GM10248 (cell line): Measurements from ENCODE around the gene TMPRSS2.

Experiments
- CTCF ChIA-PET: fragments of 300-600 bp; sonication (Branson Sonifier 250); formaldehyde crosslinking; extraction: SDS; loops from one replicate; lab custom pipeline; 2021; ENCODE audit warnings: antibody characterized with exemption; lab: Yijun Ruan, JAX
- POLR2A ChIA-PET: fragments of 350-650 bp; sonication (Branson Sonifier 250); formaldehyde crosslinking; extraction: SDS; loops from one replicate; lab custom pipeline; 2020; ENCODE audit warnings: antibody characterized with exemption; lab: Yijun Ruan, JAX
- DNase-seq: peaks from one replicate; pipeline ENCODE4 v3.0.0; 2012; ENCODE audit errors: extremely low spot score
- CTCF ChIP-seq: IDR thresholded peaks from 2 replicates; pipeline ENCODE4 v1.5.1; 2012; ENCODE audit warnings: mild to moderate bottlenecking, low read depth; ENCODE audit errors: extremely low read depth, missing control alignments, control extremely low read depth

Gene TMPRSS2

GRCh38 chr21:41480086-41480690 lies 27.8 kb downstream of the TMPRSS2 start:
- CTCF ChIA-PET, result interaction anchor here (0.7 kb wide), 1 partner anchor 196 kb away, joined by 3 read pairs; no protein-coding TSS in a partner anchor
- no peak for DNase-seq
- TF ChIP-seq CTCF, result no peak
- POLR2A ChIA-PET, result no interaction called here

GRCh38 chr21:41479686-41480085 lies 28.3 kb downstream of the TMPRSS2 start:
- TF ChIP-seq CTCF, result no peak
- CTCF ChIA-PET, result interaction anchor here (0.7 kb wide), 1 partner anchor 196 kb away, joined by 3 read pairs; no protein-coding TSS in a partner anchor
- POLR2A ChIA-PET, result no interaction called here
- no peak for DNase-seq

GRCh38 chr21:41478319-41479177 lies 29.4 kb downstream of the TMPRSS2 start:
- ChIA-PET POLR2A (no interaction called here), CTCF (no interaction called here)
- no peak for TF ChIP-seq CTCF
- no peak for DNase-seq

- DNase-seq, result no peak
- CTCF ChIA-PET, result no interaction called here
- no peak for TF ChIP-seq CTCF
- POLR2A ChIA-PET, result no interaction called here
Measured at GRCh38 chr21:41477641-41478318, 30.2 kb downstream of the TMPRSS2 start.

- no peak for TF ChIP-seq CTCF
- DNase-seq, result no peak
- POLR2A ChIA-PET, result no interaction called here
- CTCF ChIA-PET, result interaction anchor here (1.1 kb wide), 1 partner anchor 193 kb away, joined by 4 read pairs; no protein-coding TSS in a partner anchor
Measured at GRCh38 chr21:41475714-41476420, 32.1 kb downstream of the TMPRSS2 start.

- ChIA-PET POLR2A (no interaction called here), CTCF (no interaction called here)
- no peak for TF ChIP-seq CTCF
- no peak for DNase-seq
Measured at GRCh38 chr21:41472753-41473548, 35.0 kb downstream of the TMPRSS2 start.
